Measurements from ENCODE around the gene WFDC5. TPM values are rescaled to one million over a fixed set of nuclear protein-coding genes. Genes with fewer than 3 reads are reported as not detected.

The WFDC5 gene
- total and polyA plus RNA-seq, 7 donors = 0.39 TPM; not detected in 6

GRCh38 chr20:45110301-45110700, 4.7 kb downstream of the WFDC5 start:
- Histone ChIP-seq H3K4me1 (no peaks in the 10 kb centered on the region), H3K27me3 (peaks cover 0 to 18% (median 0%) of the 10 kb centered on the region in 3 donors), H3K4me3 (no peak overlapping the region), H3K9me3 (no peaks in the 10 kb centered on the region), H3K36me3 (no peaks in the 10 kb centered on the region), H3K27ac (no peak overlapping the region)
- intact Hi-C loops (cut with DNase I) = no loop called here
- WGBS, 2 donors = 91 to 92% methylated on average over 11 of the region's 11 CpGs
- TF ChIP-seq POLR2A (IDR thresholded peaks at IDR 0.05) (no peak), EP300 (IDR thresholded peaks at IDR 0.05) (no peak), CTCF (IDR thresholded peaks at IDR 0.05) (no peak), POLR2AphosphoS5 (IDR thresholded peaks at IDR 0.05) (no peak)
- DNase-seq = no peak

GRCh38 chr20:45109634-45110033, 5.3 kb downstream of the WFDC5 start:
- H3K9me3 ChIP-seq = no peaks in the 10 kb centered on the region
- TF ChIP-seq CTCF (IDR thresholded peaks at IDR 0.05) = no peak
- TF ChIP-seq POLR2AphosphoS5 (IDR thresholded peaks at IDR 0.05) = no peak
- TF ChIP-seq POLR2A (IDR thresholded peaks at IDR 0.05) = no peak
- no peak for TF ChIP-seq EP300 (IDR thresholded peaks at IDR 0.05)
- H3K27ac ChIP-seq = no peak overlapping the region
- intact Hi-C loops (cut with DNase I) = no loop called here
- WGBS, 2 donors = 81 to 85% methylated on average over 8 of the region's 8 CpGs
- no peaks in the 10 kb centered on the region for H3K36me3 ChIP-seq
- peaks cover 0 to 13% (median 0%) of the 10 kb centered on the region in 3 donors for H3K27me3 ChIP-seq
- H3K4me1 ChIP-seq = no peaks in the 10 kb centered on the region
- no peak overlapping the region for H3K4me3 ChIP-seq
- DNase-seq = no peak

GRCh38 chr20:45105317-45105716, 9.7 kb downstream of the WFDC5 start:
- H3K9me3 ChIP-seq = no peaks in the 10 kb centered on the region
- no peaks in the 10 kb centered on the region for H3K36me3 ChIP-seq
- TF ChIP-seq POLR2A (IDR thresholded peaks at IDR 0.05) = no peak
- no peak for TF ChIP-seq CTCF (IDR thresholded peaks at IDR 0.05)
- no peak for TF ChIP-seq EP300 (IDR thresholded peaks at IDR 0.05)
- H3K4me3 ChIP-seq = no peak overlapping the region
- H3K27ac ChIP-seq = no peak overlapping the region
- DNase-seq = no peak
- 88 to 92% methylated on average over 2 of the region's 2 CpGs for WGBS, 2 donors
- H3K4me1 ChIP-seq = peaks cover 0 to 5% (median 3%) of the 10 kb centered on the region in 4 donors
- intact Hi-C loops (cut with DNase I) = no loop called here
- H3K27me3 ChIP-seq = peaks cover 0 to 13% (median 2%) of the 10 kb centered on the region in 3 donors

GRCh38 chr20:45104786-45105185, 10.2 kb downstream of the WFDC5 start:
- intact Hi-C loops (cut with DNase I) = no loop called here

More at GRCh38 chr20:45104786-45105185, 10.2 kb downstream of the WFDC5 start:
- no peak for DNase-seq
- TF ChIP-seq POLR2A (IDR thresholded peaks at IDR 0.05) (no peak), POLR2AphosphoS5 (IDR thresholded peaks at IDR 0.05) (no peak), CTCF (IDR thresholded peaks at IDR 0.05) (no peak), EP300 (IDR thresholded peaks at IDR 0.05) (no peak)
- no peaks in the 10 kb centered on the region for H3K36me3 ChIP-seq
- H3K4me1 ChIP-seq = peaks cover 0 to 5% (median 3%) of the 10 kb centered on the region in 4 donors
- H3K9me3 ChIP-seq = no peaks in the 10 kb centered on the region
- WGBS, 2 donors = 40 to 51% methylated on average over 5 of the region's 5 CpGs
- peaks cover under 1 to 18% (median 2%) of the 10 kb centered on the region in 3 donors for H3K27me3 ChIP-seq
- no peak overlapping the region for H3K4me3 ChIP-seq
- H3K27ac ChIP-seq = no peak overlapping the region

Data from sigmoid colon (tissue), 7 donors.